ENCODE results near the gene DHX9. TPM values are rescaled to one million over a fixed set of nuclear protein-coding genes. Genes with fewer than 3 reads are reported as not detected.
"Not testable (repeated sequence)": the region's sequence is repeated elsewhere in the genome, so short reads cannot be mapped to it uniquely, and the experiment has no call there.

Gene DHX9
- total RNA-seq, 1 donor from 2014 or later, result 266 TPM

DNA sequence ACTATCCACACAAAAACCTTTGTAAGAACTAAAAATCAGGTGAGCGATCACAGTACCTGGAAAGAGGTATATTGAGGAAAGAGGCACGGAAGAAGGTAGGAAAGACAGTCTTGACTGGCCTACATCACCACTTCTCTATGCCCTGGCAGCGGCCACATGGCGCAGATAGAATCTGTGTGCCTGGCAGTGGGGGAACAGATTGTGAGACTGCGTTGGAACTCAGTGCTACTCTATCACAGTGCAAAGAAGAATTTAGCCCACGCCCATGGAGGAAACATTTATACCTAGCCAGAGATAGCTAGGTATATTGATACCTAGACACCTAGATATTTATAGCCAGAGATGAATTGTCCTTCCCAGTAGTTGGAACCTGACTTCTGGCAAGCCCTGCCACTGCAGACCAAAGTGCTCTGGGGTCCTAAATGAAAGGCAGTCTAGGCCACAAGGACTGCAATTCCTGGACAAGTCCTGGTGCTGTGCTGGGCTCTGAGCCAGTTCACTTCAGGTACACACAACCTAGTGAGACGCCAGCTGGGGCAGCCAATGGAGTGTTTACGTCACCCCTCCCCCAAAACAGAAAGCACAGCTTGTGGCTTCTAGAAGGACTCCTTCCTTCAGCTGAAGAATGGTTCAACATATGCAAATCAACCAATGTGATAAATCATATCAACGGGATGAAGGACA, 51.9 kb downstream of the DHX9 start:
- DNase-seq (no peak), ATAC-seq (ENCODE audit: low read depth) (no peak)
- Mint-ChIP-seq H3K36me3 (ENCODE audit: low read depth) (peaks cover 34% of the 10 kb centered on the region), H3K4me3 (no peak overlapping the region), H3K27ac (no peak overlapping the region), H3K27me3 (peaks cover 2% of the 10 kb centered on the region), H3K9me3 (peaks cover 4% of the 10 kb centered on the region), H3K4me1 (peaks cover 1% of the 10 kb centered on the region)
- CTCF ChIA-PET, result no interaction called here
- intact Hi-C loops (cut with micrococcal nuclease), result no loop called here
- TF ChIP-seq, protein P1, sequence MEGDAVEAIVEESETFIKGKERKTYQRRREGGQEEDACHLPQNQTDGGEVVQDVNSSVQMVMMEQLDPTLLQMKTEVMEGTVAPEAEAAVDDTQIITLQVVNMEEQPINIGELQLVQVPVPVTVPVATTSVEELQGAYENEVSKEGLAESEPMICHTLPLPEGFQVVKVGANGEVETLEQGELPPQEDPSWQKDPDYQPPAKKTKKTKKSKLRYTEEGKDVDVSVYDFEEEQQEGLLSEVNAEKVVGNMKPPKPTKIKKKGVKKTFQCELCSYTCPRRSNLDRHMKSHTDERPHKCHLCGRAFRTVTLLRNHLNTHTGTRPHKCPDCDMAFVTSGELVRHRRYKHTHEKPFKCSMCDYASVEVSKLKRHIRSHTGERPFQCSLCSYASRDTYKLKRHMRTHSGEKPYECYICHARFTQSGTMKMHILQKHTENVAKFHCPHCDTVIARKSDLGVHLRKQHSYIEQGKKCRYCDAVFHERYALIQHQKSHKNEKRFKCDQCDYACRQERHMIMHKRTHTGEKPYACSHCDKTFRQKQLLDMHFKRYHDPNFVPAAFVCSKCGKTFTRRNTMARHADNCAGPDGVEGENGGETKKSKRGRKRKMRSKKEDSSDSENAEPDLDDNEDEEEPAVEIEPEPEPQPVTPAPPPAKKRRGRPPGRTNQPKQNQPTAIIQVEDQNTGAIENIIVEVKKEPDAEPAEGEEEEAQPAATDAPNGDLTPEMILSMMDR (IDR thresholded peaks at IDR 0.05), result no peak
- POLR2A ChIA-PET, result no interaction called here

DNA sequence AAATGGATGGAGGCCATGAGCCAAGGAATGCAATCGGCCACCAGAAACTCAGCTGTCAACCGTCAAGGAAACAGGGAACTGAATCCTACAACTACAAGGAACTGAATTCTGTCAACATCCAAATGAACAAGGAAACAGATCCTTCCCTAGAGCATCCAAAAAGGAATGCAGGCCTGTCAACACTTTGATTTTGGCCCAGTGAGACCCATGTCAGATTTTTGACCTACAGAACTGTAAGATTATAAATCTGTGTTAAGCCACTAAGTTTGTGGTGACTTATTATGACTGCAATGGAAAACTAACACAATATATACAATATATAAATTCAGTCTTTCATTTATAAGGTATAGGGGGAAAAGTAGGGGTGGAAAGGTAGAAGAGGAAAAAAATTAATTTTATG, 58.5 kb downstream of the DHX9 start:
- Mint-ChIP-seq H3K4me3 (no peak overlapping the region), H3K36me3 (ENCODE audit: low read depth) (no peaks in the 10 kb centered on the region), H3K9me3 (peaks cover 4% of the 10 kb centered on the region), H3K27me3 (no peaks in the 10 kb centered on the region), H3K27ac (no peak overlapping the region), H3K4me1 (no peaks in the 10 kb centered on the region)
- intact Hi-C loops (cut with micrococcal nuclease), result no loop called here
- TF ChIP-seq, protein P1 (IDR thresholded peaks at IDR 0.05), result no peak
- ChIA-PET POLR2A (no interaction called here), CTCF (no interaction called here)
- DNase-seq, result no peak
- no peak for ATAC-seq (ENCODE audit: low read depth)

DNA sequence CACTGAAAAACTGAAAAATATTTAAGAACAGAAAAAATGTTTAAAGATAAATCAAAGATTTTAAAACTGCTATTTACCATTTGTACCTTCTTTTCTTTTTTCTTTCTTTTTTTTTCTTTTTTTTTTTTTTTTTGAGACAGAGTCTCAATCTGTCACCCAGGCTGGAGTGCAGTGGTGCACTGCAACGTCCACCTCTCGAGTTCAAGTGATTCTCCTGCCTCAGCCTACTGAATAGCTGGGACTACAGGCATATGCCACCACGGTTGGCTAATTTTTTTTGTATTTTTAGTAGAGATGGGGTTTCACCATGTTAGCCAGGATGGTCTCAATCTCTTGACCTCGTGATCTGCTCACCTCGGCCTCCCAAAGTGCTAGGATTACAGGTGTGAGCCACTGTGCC, 62.8 kb downstream of the DHX9 start:
- POLR2A ChIA-PET; H3K9me3 Mint-ChIP-seq; intact Hi-C loops (cut with micrococcal nuclease); CTCF ChIA-PET; H3K27me3 Mint-ChIP-seq; H3K4me1 Mint-ChIP-seq; ATAC-seq (ENCODE audit: low read depth); DNase-seq; H3K27ac Mint-ChIP-seq; H3K36me3 Mint-ChIP-seq (ENCODE audit: low read depth); H3K4me3 Mint-ChIP-seq: not testable (repeated sequence)

DNA sequence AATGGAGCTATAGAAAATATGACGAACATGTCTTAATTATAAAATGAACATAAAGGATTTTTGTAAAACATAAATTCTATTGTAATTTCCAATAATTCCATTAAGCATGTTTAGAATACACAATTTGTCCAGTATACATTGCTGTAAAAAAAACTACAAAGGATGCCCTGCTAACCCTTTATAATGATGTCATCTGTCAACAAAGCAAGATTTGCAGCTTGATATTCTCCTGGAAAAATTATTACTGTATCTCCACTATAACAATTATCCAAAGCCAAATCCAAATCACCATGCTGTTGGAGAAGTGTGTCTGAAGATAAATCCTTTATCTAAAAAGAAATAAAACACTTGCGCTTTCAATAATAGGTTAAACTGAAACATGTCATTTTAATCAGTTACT, 66.2 kb downstream of the DHX9 start:
- H3K9me3 Mint-ChIP-seq, result no peaks in the 10 kb centered on the region
- no peaks in the 10 kb centered on the region for H3K4me1 Mint-ChIP-seq
- intact Hi-C loops (cut with micrococcal nuclease), result no loop called here
- peaks cover 2% of the 10 kb centered on the region for H3K27me3 Mint-ChIP-seq
- CTCF ChIA-PET, result no interaction called here
- no peak overlapping the region for H3K4me3 Mint-ChIP-seq
- POLR2A ChIA-PET, result no interaction called here
- ATAC-seq (ENCODE audit: low read depth), result no peak
- no peak overlapping the region for H3K27ac Mint-ChIP-seq
- DNase-seq, result no peak
- TF ChIP-seq, protein P1 (IDR thresholded peaks at IDR 0.05), result no peak
- H3K36me3 Mint-ChIP-seq (ENCODE audit: low read depth), result no peaks in the 10 kb centered on the region

DNA sequence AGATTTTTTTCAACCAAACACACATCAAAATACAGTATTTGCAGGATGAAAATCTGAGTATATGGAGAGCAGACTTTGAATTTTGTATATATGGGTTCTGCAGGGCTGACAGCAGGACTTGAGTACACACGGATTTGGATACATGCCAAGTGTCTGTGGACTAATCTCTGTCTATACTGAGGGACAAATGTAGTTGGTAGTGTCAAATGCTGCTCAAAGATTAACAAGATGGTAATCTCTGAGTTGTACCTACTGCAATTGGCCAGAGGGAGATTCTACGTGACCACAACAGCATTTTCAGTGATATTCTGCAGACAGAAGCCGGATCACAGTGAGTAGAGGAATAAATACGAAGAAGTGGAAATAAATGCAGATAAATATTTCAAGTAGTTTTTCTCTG, 70.4 kb downstream of the DHX9 start:
- TF ChIP-seq, protein P1 (IDR thresholded peaks at IDR 0.05), result no peak
- no peak for DNase-seq
- ATAC-seq (ENCODE audit: low read depth), result no peak
- Mint-ChIP-seq H3K4me1 (no peaks in the 10 kb centered on the region), H3K4me3 (no peak overlapping the region), H3K36me3 (ENCODE audit: low read depth) (no peaks in the 10 kb centered on the region), H3K9me3 (peaks cover 5% of the 10 kb centered on the region), H3K27me3 (peaks cover 12% of the 10 kb centered on the region), H3K27ac (no peak overlapping the region)
- intact Hi-C loops (cut with micrococcal nuclease), result no loop called here
- POLR2A ChIA-PET, result no interaction called here
- CTCF ChIA-PET, result no interaction called here

DNA sequence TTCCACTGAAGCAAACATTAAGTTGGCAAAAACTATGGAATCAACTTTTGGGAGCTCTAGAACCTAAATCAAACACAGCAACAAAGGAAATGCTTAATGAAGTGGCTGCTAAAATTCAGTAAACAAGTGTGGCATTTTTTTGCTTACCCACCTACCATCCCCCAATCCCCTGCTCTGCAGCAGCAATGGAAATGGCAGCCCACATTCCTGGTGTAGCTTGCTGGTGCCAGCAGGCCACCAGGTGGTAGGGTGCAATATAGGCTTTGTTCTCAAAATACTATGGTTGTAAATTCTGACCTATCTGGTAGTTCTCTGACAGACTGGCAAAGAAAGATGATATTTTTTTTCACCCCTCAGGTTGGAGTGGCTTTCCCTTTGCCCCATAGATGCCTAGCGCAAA, 71.0 kb downstream of the DHX9 start:
- DNase-seq (no peak), ATAC-seq (ENCODE audit: low read depth) (no peak)
- no peaks in the 10 kb centered on the region for H3K36me3 Mint-ChIP-seq (ENCODE audit: low read depth)
- peaks cover 5% of the 10 kb centered on the region for H3K9me3 Mint-ChIP-seq
- no peak overlapping the region for H3K27ac Mint-ChIP-seq
- CTCF ChIA-PET, result no interaction called here
- TF ChIP-seq, protein P1 (IDR thresholded peaks at IDR 0.05), result no peak
- intact Hi-C loops (cut with micrococcal nuclease), result no loop called here
- H3K4me3 Mint-ChIP-seq, result no peak overlapping the region
- H3K27me3 Mint-ChIP-seq, result peaks cover 12% of the 10 kb centered on the region
- no peaks in the 10 kb centered on the region for H3K4me1 Mint-ChIP-seq
- POLR2A ChIA-PET, result no interaction called here
